A673 (cell line): ENCODE data around the gene ST3GAL4.
"Not testable (repeated sequence)": the region's sequence is repeated elsewhere in the genome, so short reads cannot be mapped to it uniquely, and the experiment has no call there.

Experiments
- CTCF ChIP-seq: fragments of 300-800, 200-600 bp; sonication (generic); conservative IDR thresholded peaks from 2 replicates; pipeline ENCODE4 v1.5.1; 2017; ENCODE audit warnings: low read depth, mild to moderate bottlenecking, antibody characterized with exemption, low read length, moderate library complexity, mixed read lengths
- EZH2 ChIP-seq: fragments of 200-600 bp; sonication (generic); IDR thresholded peaks from 2 replicates; pipeline ENCODE4 v1.6.1; 2017; ENCODE audit warnings: borderline replicate concordance, low read depth, mild to moderate bottlenecking, mixed read lengths, antibody characterized with exemption, low read length; ENCODE audit not compliant: poor library complexity, severe bottlenecking

GRCh38 chr11:126396266-126396665 is 40.8 kb downstream of the ST3GAL4 start:
- not testable (repeated sequence) for TF ChIP-seq CTCF, EZH2
